D721Med (cell line): ENCODE measurements around the gene OR2B2.
A peak's percentile ranks its signal among the peaks of the same experiment; 100 is the strongest.

ENCODE experiments used
- DNase-seq: peaks from one replicate; pipeline ENCODE4 v3.0.0; 2011; ENCODE audit warnings: low spot score; ENCODE audit not compliant: insufficient read length
- FAIRE-seq: peaks from 2 replicates; lab custom pipeline; 2011; peaks lifted over from hg19 to GRCh38; lab: Jason Lieb, UNC
- CTCF ChIP-seq: IDR thresholded peaks from 2 replicates; pipeline ENCODE4 v1.5.1; 2012; ENCODE audit warnings: mild to moderate bottlenecking, control low read depth; ENCODE audit not compliant: insufficient read depth; ENCODE audit errors: missing control alignments

Gene OR2B2

GRCh38 chr6:27871924-27872638 is 40.1 kb downstream of the OR2B2 start:
- no peak for TF ChIP-seq CTCF
- no peak for DNase-seq
- FAIRE-seq, result no peak

- TF ChIP-seq CTCF, result no peak
- FAIRE-seq (no peak), DNase-seq (no peak)
These were observed 41.8 kb downstream of the OR2B2 start for GRCh38 chr6:27870291-27870870.

GRCh38 chr6:27868311-27868710 is 43.9 kb downstream of the OR2B2 start:
- no peak for TF ChIP-seq CTCF
- DNase-seq (no peak), FAIRE-seq (no peak)

- no peak for TF ChIP-seq CTCF
- no peak for FAIRE-seq
- no peak for DNase-seq
These were observed 44.3 kb downstream of the OR2B2 start for GRCh38 chr6:27867945-27868300.

- peak; percentile 35 for DNase-seq
- TF ChIP-seq CTCF, result no peak
- no peak for FAIRE-seq
These were observed 44.9 kb downstream of the OR2B2 start for GRCh38 chr6:27867051-27867944.

GRCh38 chr6:27866357-27867050 is 45.7 kb downstream of the OR2B2 start:
- no peak for TF ChIP-seq CTCF
- FAIRE-seq (no peak), DNase-seq (no peak)
